C4-2B (cell line): Measurements from ENCODE around the gene TTC4.

Experiments
- H3K27ac ChIP-seq: fragments of 450-650 bp; 2 replicates; pipeline ENCODE4 v1.5.1; 2017
- ZFX ChIP-seq: fragments of 450-650 bp; IDR thresholded peaks from 2 replicates; pipeline ENCODE4 v1.6.1; 2017
- TF ChIP-seq, protein P1 (sequence below): fragments of 450-650 bp; conservative IDR thresholded peaks from 2 replicates; pipeline ENCODE4 v1.5.1; 2017; ENCODE audit warnings: mild to moderate bottlenecking

Gene TTC4

DNA sequence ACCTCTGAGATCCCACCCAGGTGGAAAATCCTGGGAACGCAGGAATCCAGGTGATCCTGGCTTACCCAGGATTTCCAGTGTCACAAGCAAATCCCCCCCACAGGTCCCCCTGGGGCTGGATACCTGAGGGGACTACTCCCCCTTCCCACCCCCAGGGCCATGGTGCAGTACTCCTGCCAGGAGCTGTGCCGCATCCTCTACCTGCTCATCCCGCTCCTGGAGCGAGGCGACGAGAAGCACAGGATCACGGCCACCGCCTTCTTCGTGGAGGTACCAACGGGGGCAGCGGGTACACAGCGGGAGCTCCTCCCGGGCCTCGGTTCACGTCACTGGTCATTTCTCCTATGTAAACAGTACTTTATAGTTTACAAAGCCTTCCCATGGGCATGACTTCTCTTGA, 20.4 kb upstream of the TTC4 start:
- no peak overlapping the region for H3K27ac ChIP-seq
- no peak for TF ChIP-seq ZFX
- TF ChIP-seq, protein P1, sequence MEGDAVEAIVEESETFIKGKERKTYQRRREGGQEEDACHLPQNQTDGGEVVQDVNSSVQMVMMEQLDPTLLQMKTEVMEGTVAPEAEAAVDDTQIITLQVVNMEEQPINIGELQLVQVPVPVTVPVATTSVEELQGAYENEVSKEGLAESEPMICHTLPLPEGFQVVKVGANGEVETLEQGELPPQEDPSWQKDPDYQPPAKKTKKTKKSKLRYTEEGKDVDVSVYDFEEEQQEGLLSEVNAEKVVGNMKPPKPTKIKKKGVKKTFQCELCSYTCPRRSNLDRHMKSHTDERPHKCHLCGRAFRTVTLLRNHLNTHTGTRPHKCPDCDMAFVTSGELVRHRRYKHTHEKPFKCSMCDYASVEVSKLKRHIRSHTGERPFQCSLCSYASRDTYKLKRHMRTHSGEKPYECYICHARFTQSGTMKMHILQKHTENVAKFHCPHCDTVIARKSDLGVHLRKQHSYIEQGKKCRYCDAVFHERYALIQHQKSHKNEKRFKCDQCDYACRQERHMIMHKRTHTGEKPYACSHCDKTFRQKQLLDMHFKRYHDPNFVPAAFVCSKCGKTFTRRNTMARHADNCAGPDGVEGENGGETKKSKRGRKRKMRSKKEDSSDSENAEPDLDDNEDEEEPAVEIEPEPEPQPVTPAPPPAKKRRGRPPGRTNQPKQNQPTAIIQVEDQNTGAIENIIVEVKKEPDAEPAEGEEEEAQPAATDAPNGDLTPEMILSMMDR, result no peak

DNA sequence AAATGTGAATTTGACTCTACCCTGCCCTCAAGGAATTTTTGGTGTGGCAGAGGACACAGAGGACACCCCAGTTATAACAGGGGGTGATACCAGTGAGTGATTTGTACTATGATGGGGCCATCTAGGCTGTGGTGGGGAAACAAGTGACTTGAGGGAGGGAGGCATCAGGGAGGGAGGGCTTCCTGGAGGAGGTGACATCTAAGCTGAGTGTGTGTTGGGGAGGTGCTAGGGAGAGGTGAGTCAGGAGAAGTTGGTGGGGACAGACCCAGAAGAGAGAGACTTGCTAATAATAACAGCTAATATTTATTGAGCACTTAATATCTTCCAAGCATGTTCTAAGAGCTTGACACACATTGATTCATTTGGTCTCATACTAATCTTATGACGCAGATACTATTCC, 19.9 kb upstream of the TTC4 start:
- no peak for TF ChIP-seq ZFX
- TF ChIP-seq, protein P1, result no peak

DNA sequence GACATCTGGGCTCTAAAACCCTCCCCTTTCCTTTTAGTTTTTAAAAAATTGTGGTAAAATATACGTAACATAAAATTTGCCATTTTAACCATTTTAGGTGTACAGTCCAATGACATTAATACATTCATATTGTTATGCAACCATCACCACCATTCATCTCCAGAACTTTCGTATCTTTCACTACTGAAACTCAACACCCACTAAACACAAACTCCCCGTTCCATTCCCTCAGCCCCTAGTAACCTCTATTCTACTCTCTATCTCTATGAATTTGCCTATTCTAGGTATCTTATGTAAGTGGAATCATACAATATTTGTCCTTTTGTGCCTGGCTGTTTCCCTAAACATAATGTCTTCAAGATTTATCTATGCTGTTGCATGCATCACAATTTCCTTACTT, 19.4 kb upstream of the TTC4 start:
- TF ChIP-seq, protein P1, result no peak
- TF ChIP-seq ZFX, result no peak
- no peak overlapping the region for H3K27ac ChIP-seq

More for the DNA sequence above, 19.9 kb upstream of the TTC4 start:
- H3K27ac ChIP-seq, result no peak overlapping the region

DNA sequence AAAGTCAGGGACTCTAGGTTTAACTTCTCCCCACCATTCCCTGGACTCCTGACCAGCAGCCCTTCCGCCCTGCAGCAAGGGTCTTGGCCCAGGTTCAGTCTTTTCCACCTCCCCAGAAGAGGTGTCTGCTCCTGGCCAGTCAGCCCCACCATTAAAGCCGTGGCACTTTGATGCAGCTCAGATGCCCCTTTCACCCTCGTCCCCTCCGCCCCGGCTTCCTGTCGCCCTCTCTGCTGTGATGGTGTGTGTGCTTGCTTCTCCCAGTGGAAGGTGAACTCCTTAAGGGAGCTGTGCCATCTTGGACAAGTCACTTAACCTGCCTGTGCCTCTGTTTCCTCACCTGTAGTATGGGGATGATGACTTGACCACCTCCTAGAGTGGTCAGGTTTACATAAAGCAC, 17.8 kb upstream of the TTC4 start:
- TF ChIP-seq, protein P1, result no peak
- no peak for TF ChIP-seq ZFX
- no peak overlapping the region for H3K27ac ChIP-seq

DNA sequence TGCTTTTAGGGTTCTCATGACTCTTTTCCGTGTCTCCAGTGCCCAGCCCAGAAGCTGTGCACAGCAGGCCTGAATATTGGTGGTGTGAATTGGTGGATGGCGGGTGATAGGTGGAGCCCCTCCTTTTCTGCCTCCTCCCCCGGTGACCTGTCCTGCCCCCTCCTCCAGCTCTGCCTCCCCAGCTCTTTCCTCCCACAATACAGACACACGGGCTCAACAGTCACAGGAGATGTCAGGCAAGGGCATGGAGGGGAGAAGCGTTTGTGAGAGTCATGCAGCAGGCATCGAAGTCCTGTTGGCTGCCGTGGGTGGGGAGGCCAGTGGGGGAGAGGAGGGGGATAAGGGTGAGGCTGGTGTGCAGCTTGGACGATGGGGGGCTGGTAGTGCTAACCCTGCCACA, 17.3 kb upstream of the TTC4 start:
- TF ChIP-seq, protein P1, result no peak
- TF ChIP-seq ZFX, result no peak
- no peak overlapping the region for H3K27ac ChIP-seq

DNA sequence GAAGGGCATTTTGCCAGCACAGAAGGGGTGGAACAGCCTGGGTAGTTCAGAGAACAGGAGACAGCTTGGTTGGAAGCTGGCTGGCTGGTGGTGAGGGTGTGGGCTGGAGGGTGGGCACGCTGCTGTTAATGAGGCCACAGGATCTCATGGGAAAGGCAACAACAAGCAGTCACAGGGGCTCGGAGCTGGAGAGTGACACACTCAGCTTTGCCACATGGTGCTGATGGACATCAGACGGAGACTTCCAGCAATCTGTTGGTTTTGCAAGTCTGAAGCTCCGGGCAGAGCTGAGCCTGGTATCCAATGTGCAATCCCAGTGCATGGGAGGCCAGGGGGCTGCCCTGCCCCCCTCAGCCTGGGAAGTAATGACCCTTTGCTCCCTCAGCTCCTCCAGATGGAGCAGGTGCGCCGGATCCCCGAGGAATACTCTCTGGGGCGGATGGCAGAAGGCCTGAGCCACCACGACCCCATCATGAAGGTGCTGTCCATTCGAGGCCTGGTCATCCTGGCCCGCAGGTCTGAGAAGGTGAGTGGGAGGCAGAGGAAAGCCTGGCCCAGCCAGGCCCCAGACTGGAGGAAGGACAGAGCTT, 15.6 kb upstream of the TTC4 start:
- TF ChIP-seq, protein P1, result no peak
- no peak for TF ChIP-seq ZFX
- no peak overlapping the region for H3K27ac ChIP-seq

DNA sequence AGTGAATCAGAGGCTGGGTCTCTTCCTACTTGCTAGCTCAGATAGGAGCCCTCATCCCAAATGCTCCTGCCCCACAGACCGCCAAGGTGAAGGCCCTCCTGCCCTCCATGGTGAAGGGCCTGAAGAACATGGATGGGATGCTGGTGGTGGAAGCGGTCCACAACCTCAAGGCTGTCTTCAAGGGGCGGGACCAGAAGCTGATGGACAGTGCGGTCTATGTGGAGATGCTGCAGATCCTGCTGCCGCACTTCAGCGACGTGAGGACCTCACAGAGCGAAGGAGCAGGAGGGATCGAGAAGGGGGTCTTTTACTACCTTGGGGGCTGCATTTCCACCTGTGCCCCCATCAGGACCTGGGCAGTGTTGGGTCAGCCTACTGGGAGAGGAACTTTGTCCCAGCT, 14.6 kb upstream of the TTC4 start:
- H3K27ac ChIP-seq, result no peak overlapping the region
- TF ChIP-seq, protein P1, result no peak
- TF ChIP-seq ZFX, result no peak
